ENCODE data around the gene USP31.
A peak's percentile ranks its signal among the peaks of the same experiment; 100 is the strongest.
"Not testable (repeated sequence)": the region's sequence is repeated elsewhere in the genome, so short reads cannot be mapped to it uniquely, and the experiment has no call there.

Gene USP31

DNA sequence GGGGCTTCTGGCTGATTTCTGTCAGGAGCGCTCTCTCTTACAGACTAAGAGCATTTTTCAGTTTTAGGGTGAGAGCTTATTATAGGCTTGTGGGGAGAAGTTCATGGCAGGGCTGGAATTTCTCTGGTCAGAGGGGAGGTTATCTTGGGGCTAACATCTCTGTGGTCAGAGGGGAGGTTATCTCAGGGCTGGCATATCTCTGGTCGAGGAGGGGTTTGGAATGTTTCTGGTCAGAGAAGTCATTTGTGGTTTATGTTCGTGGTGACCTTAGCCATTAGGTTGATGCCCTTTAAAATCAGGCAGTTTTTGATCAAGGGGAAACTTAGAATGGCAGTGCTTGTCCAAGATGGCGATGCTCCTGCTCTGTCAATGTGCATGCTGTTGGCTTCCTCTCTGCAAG is 10.8 kb upstream of the USP31 start:
- DNase-seq (ENCODE audit: low read depth in 2 of 2) = no peak

DNA sequence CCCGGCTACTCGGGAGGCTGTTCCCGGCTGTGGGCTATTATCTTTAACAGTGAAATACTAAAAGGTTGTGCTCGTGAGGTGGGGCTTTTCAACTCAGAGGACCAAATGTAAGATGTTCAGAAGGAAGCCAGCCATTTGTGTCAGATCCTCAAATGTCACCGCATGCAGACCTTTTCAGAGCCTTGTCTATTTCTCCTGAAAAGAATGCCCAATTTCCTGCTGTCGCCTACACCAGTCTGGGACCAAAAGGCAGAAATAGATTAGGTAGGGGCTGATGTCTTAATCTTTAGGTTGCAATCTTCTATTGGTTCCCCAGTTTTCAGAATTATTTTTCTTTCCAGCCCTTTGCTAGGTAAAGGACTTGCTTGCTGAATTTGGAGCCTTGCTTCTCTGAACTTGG is 8.9 kb upstream of the USP31 start:
- DNase-seq (ENCODE audit: low read depth in 2 of 2) = no peak

DNA sequence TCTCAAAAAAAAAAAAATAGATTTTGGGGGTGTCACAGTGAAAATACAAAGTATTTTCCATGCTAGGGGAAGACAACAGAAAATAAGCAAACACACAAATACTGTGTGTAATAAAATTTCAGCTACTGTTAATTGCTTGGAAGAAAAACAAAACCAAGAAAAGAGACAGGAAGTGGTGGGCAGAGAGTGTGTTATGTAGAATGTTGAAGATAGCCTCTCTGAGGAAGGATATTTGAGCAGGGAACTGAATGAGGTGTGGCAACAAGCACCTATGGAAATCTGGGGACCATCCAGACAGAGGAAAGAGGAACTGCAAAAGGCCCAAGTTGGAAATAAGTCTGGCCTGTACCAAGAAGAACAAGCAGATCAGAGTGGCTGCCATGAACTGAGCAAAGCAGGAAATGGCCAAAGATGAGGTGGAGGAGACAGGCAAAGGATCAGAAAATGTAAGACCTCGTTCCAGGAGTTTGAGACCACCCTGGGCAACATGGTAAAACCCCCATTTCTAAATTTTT is 7.8 kb upstream of the USP31 start:
- DNase-seq (ENCODE audit: low read depth in 2 of 2) = no peak

DNA sequence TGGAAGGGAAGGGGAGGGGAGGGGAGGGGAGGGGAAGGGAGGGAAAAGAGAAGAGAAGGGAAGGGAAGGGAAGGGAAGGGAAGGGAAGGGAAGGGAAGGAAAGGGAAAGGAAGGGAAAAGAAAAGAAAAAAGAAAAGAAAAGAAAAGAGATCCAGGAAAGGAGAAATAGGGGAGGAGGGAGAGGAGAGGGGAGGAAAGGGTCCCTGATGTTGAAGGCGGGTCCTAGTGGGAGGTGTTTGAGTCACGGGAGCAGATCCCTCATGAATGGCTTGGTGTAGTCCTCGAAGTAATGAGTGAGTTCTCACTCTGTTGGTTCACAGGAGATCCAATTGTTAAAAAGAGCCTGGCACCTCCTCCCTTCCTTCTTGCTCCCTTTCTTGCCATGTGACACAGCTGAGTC is 6.9 kb upstream of the USP31 start:
- no peak for DNase-seq (ENCODE audit: low read depth in 2 of 2)

- no peak for DNase-seq (ENCODE audit: low read depth in 2 of 2)
These were observed 6.3 kb upstream of the USP31 start for GRCh38 chr16:23155445-23156049.

DNA sequence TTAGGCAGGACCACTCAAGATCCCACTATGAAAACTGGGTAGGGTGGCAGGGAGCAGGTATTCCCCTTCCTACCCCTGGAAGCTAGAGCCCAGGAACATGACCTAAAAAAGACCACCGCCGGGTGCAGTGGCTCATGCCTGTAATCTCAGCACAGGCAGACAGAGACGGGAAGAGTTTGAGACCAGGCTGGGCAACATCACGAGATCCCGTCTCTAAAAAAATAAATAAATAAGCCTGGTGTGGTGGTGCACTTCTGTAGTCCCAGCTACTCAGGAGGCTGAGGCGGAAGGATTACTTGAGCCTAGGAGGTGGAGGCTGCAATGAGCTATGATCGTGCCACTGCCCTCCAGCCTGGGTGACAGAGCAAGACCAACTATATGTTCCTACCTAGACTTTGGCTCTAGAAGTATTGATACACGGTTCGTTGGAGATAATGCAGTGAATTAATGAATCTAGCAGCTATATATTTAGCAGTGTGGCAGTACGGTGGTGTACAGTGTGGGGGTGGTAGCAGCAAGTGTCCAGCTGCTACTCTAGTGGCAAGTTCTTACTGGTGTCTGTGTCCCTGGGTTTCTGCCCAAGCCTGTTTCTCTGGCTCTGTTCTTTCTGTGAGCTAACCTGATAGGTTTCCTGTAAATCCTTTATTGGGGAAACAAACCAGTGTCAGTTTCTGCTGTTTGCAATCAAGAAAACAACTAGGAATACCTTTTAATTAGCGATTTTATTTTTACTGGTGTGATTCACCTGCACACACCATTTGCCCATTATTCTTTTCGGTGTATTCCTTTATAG is 3.3 kb upstream of the USP31 start:
- DNase-seq (ENCODE audit: low read depth in 2 of 2) = no peak

DNA sequence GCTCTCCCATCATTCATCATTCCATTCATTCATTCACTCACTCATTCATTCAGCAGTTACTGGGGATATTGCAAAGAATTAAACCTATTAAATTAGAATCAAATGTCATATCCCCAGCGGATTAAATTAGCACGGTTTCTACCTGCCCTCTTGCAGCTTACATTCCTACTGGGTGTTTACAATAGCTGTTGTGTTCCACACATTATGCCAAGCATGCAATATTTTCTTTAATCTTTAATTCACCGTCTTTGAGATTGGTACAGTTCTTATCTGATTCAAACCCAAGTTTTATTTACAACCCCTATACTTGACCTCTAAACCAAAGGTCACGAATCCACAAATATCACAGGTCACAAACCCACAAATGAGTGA is 727 bp upstream of the USP31 start:
- DNase-seq (ENCODE audit: low read depth in 2 of 2) = no peak

- DNase-seq (ENCODE audit: low read depth in 2 of 2) = peak; percentile 18 to 27
These were observed 562 bp downstream of the USP31 start for GRCh38 chr16:23148513-23149266.

- DNase-seq (ENCODE audit: low read depth in 2 of 2) = no peak
These were observed 1.1 kb downstream of the USP31 start for GRCh38 chr16:23148166-23148512.

DNA sequence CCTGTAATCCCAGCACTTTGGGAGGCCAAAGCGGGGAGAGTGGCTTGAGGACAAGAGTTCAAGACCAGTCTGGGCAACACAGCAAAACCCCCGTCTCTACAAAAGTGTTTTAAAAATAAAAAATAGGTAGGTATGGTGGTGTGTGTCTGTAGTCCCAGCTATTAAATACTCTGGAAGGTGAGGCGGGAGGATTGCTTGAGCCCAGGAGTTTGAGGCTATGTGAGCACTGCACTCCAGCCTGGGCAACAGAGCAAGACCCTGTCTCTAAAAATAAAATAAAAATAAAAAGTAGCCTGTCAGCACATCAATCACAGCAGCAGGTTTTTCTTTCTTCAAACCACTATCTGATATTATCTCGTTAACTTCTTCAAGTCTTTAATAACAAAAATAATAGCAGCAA is 1.6 kb downstream of the USP31 start:
- DNase-seq (ENCODE audit: low read depth in 2 of 2) = no peak

GRCh38 chr16:23146877-23147601 is 2.2 kb downstream of the USP31 start:
- no peak for DNase-seq (ENCODE audit: low read depth in 2 of 2)

GRCh38 chr16:23145608-23146007 is 3.6 kb downstream of the USP31 start:
- no peak for DNase-seq (ENCODE audit: low read depth in 2 of 2)

DNA sequence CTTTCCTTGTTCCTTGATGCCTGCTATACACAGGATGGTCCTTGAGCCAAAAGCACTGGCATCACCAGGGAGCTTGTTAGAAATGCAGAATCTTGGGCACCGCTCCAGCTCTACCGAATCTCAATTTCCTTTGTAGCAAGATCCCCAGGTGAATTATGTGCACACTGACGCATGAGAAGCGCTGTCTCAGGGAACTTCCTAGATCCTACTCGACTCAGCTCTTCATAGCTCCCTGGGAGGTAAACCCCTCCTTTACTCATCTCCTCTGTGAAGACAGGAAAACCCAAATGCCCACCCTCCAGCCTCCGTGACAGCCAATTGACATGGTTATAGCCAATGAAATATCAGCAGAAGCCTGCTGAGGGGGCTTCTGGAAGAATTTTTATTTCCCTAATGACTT is 4.1 kb downstream of the USP31 start:
- DNase-seq (ENCODE audit: low read depth in 2 of 2) = no peak

DNA sequence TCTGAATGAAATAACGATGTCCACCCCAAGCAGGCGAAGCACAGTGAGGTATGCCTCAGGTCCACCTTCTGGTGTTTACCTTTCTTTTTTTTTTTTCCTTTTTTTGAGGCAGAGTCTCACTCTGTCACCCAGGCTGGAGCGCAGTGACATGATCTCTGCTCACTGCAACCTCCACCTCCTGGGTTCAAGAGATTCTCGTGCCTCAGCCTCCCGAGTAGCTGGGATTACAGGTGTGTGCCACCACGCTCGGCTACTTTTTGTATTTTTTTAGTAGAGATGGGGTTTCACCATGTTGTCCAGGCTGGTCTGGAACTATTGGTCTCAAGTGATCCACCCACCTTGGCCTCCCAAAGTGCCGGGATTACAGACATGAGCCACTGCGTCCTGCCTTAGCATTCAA is 4.9 kb downstream of the USP31 start:
- DNase-seq (ENCODE audit: low read depth in 2 of 2) = not testable (repeated sequence)

- DNase-seq (ENCODE audit: low read depth in 2 of 2) = no peak
These were observed 5.9 kb downstream of the USP31 start for GRCh38 chr16:23143391-23143790.

DNA sequence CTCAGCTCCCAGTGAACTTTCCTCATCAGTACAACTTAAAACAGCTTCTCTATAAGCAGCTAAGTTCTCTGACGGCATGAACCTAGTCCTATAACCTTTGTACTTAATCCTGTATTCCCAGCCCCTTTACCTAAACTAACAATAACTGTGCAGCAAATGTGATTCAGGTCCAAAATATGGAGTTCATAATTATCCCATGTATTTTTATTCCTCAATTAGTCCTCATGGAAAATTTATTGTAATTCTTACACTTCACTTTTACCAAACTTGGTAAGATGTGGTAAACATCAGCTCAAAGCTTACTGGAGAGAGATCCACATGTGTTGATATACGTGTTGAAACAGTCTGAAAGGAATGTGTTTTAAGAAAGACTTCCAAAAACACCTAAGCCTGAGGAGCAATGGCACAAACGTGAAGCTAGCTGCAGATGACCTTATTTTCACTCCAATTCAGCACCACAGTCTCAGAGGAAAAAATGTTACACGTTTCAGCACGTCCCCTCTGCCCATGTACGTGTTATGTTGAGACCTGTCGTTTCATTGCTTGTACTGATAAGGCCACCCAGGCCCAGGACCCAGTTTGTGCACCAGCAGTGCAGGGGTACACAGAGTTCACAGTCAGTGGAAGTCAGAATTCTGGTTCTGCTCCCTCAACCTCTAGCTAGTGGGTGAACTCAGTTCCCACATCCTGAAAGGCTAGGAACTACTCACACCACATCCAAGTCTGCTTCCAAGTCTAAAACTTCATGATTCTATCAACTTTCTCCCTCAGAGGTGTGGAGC is 7.1 kb downstream of the USP31 start:
- no peak for DNase-seq (ENCODE audit: low read depth in 2 of 2)

DNA sequence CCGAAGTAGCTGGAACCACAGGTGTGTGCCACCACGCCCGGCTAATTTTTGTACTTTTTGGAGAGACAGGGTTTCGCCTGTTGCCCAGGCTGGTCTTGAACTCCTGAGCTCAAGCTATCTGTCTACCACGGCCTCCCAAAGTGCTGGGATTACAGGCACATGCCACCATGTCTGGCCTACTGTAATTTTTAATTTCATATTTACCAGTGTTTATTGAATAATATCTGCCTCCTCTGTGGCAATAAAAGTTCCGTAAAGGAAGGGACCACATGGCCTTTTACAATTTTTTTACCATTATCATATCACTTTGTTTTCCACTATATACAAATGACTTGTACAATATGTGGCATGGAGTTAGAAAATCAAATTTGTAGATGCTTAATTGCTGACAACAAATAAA is 7.8 kb downstream of the USP31 start:
- DNase-seq (ENCODE audit: low read depth in 2 of 2) = no peak

DNA sequence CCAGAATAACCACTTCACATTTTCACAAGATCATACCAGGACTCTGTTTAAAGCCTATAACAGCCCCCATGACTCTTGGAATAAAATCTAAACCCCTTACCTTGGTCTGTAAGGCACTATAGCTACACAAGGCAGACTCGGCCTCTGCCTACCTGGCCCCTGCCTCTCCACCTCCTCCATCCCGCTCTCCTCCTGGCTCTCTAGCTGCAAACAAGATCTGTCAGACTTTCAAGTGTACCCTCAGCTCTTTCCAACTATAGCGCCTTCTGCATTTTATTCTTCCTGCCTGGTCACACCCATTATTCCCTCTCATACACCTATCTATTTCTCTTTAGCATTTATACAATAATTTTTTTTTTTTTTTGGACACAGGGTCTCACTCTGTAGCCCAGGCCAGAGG is 8.2 kb downstream of the USP31 start:
- no peak for DNase-seq (ENCODE audit: low read depth in 2 of 2)

- no peak for DNase-seq (ENCODE audit: low read depth in 2 of 2)
These were observed 9.1 kb downstream of the USP31 start for GRCh38 chr16:23140107-23140506.

DNA sequence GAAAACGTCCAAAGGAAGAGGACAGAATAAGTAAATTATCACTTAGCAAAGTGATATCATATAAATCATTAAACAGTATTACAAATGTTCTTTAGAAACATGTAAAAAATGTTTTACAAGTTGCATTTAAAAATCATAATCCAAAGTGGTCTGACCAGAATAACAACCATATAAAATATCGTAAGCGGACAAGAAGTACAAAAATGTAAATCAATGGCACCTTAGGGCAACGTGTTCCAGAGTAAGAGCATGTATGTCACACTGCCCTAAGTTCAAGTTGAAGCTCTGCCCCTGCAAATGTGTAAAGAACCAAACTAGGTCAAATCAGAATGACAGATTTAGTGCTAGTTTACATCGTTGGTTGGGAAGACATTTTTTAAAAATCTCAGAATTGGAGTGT is 11.4 kb downstream of the USP31 start:
- DNase-seq (ENCODE audit: low read depth in 2 of 2) = no peak

DNA sequence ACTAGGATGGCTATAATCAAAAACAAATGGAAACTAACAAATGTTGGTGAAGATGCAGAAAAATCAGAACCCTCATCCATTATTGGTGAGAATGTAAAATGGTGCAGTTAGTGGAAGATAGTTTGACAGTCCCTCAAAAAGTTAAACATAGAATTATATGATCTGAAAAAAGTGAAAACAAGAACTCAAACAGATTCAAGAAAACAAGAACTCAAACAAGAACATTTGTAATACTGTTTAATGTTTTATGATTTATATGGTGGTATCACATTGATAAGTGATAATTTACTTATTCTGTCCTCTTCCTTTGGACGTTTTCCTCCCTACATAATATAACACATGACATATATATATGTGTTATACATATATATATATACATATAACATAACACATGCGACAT is 12.0 kb downstream of the USP31 start:
- no peak for DNase-seq (ENCODE audit: low read depth in 2 of 2)

Measured in stimulated activated CD4-positive, alpha-beta T cell treated with anti-CD3 and anti-CD28 coated beads, Interleukin-15, amount 100 ng/mL, for 48 hours (primary cell).